Measurements from ENCODE around the gene SLC49A4. TPM values are rescaled to one million over a fixed set of nuclear protein-coding genes. Genes with fewer than 3 reads are reported as not detected.

Gene SLC49A4
- total RNA-seq, 4 donors from 2014 or later = 21.2 to 25.7 (median 24.1) TPM

- H3K36me3 ChIP-seq = no peaks in the 10 kb centered on the region
- H3K27me3 ChIP-seq = no peaks in the 10 kb centered on the region
- WGBS = 93% methylated on average over 11 of the region's 11 CpGs
- H3K4me1 ChIP-seq = peaks cover 0 to 26% (median 19%) of the 10 kb centered on the region in 4 donors
- TF ChIP-seq CTCF (IDR thresholded peaks at IDR 0.05) (no peak), POLR2AphosphoS5 (IDR thresholded peaks at IDR 0.05) (no peak), POLR2A (IDR thresholded peaks at IDR 0.05; ENCODE audit: low read depth) (no peak), EP300 (IDR thresholded peaks at IDR 0.05) (no peak)
- no peak overlapping the region for H3K27ac ChIP-seq (replicated peaks in 1 of 4)
- intact Hi-C loops (cut with DNase I) = loop anchor here (10.0 kb wide), 1 partner anchor 225 kb away; the partner anchor contains the start of genes DTX3L and PARP9
- DNase-seq (ENCODE audit: extremely low spot score) = no peak
- H3K9me3 ChIP-seq = no peaks in the 10 kb centered on the region
- H3K4me3 ChIP-seq = no peak overlapping the region
These were observed 5.1 kb upstream of the SLC49A4 start for GRCh38 chr3:122789585-122790273.

DNA sequence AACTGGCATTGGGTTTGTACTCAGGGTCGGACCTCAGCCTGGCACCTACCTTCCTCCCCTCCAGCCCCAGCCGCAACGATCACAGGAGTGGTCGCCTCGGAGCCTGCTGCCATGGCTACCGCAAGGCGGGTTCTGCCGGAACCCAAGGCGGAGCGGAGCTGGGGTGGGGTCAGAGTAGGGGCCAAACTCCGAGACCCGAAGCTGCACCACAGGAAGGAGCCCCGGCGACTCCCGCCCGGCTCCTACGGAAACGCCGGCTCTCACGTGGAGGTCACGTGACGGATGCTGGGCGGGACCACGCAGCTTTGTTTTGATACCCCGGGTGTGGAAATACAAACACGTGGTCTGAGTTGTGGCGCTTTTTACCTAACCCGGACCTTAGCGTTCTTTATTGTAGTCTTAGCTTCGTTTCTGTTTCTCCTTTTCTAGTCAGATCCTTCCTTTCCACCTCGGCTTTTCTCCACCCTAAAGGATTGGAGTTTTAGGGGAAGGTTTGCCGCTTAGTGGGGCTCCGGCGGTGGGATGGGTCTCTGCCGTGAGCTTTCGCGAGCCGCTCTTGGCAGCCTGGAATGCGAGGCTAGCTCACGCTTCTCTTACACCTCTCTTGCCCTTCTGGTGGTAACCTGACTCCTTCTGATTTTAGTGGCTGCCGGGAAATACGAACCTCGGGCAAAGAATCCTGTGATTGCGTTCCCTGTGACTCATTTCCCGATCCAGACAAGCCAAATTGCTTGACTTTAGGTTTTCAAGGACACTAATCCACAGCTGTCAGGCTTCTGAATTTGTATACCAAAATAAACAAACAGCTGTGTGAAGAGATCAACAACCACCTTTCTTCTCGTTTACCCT is 1.1 kb upstream of the SLC49A4 start, which contains the start of gene HSPBAP1:
Gene HSPBAP1, minus strand, starts transcription at position 264 of the 849 bp plus-strand sequence. Its CDS starts 151 bp downstream, at position 113.
- no peaks in the 10 kb centered on the region for H3K9me3 ChIP-seq
- H3K27me3 ChIP-seq = no peaks in the 10 kb centered on the region
- H3K36me3 ChIP-seq = no peaks in the 10 kb centered on the region
- peak; percentile 47 for TF ChIP-seq EP300 (IDR thresholded peaks at IDR 0.05)
- TF ChIP-seq CTCF (IDR thresholded peaks at IDR 0.05) = no peak
- TF ChIP-seq POLR2AphosphoS5 (IDR thresholded peaks at IDR 0.05) = peak; percentile 81 to 87
- TF ChIP-seq POLR2A (IDR thresholded peaks at IDR 0.05; ENCODE audit: low read depth) = peak; percentile 71
- peak within 1 kb of the TSS; percentile 89 to 98 (median 92) for H3K4me3 ChIP-seq
- intact Hi-C loops (cut with DNase I) = loop anchor here (10.0 kb wide), 1 partner anchor 229 kb away; the partner anchor contains the start of genes DTX3L and PARP9
- DNase-seq (ENCODE audit: extremely low spot score) = peak; percentile 99
- H3K27ac ChIP-seq (replicated peaks in 1 of 4) = peak within 1 kb of the TSS; percentile 97 to 98 (median 98)
- under 1% methylated on average over 30 of the region's 46 CpGs for WGBS
- H3K4me1 ChIP-seq = peaks cover 4 to 39% (median 36%) of the 10 kb centered on the region in 4 donors

- Histone ChIP-seq H3K9me3 (no peaks in the 10 kb centered on the region), H3K36me3 (no peaks in the 10 kb centered on the region), H3K27me3 (no peaks in the 10 kb centered on the region), H3K27ac (replicated peaks in 1 of 4) (peak overlapping the region; percentile 97 to 98 (median 98)), H3K4me1 (peaks cover 4 to 39% (median 36%) of the 10 kb centered on the region in 4 donors), H3K4me3 (peak overlapping the region; percentile 89 to 98 (median 92))
- TF ChIP-seq CTCF (IDR thresholded peaks at IDR 0.05) = no peak
- no peak for TF ChIP-seq POLR2A (IDR thresholded peaks at IDR 0.05; ENCODE audit: low read depth)
- no peak for TF ChIP-seq EP300 (IDR thresholded peaks at IDR 0.05)
- TF ChIP-seq POLR2AphosphoS5 (IDR thresholded peaks at IDR 0.05) = no peak
- DNase-seq (ENCODE audit: extremely low spot score) = no peak
- under 1% methylated on average over 6 of the region's 6 CpGs for WGBS
- intact Hi-C loops (cut with DNase I) = loop anchor here (10.0 kb wide), 1 partner anchor 230 kb away; the partner anchor contains the start of genes DTX3L and PARP9
These were observed 438 bp upstream of the SLC49A4 start for GRCh38 chr3:122794483-122794778.

DNA sequence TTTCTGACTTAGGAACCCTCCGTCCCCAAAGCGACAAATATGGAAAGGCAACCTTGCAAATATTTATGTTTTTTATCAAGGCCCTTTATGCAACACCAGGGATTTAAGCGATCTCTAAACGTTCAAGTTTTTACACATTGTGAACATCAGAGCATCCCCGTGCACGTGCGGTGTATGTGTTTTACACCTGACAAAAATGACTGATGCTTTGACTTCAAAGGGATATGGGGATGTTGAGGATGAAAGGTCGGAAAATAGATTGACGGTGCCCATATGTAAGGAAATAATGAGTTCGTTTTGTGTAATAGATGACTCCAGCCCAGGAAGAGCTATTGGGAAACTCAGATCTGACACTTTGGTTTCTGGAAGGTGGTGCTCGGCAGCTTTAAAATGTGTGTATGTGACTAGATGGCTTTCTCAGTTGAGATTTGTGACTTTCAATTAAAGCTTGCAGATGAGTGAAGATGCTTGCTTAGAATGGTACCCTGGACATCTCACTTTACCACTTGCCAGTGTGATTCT is 866 bp downstream of the SLC49A4 start:
- H3K36me3 ChIP-seq = no peaks in the 10 kb centered on the region
- 22% methylated on average over 11 of the region's 11 CpGs for WGBS
- H3K27me3 ChIP-seq = no peaks in the 10 kb centered on the region
- H3K27ac ChIP-seq (replicated peaks in 1 of 4) = peak overlapping the region; percentile 97 to 98 (median 98)
- intact Hi-C loops (cut with DNase I) = loop anchor here (10.0 kb wide), 1 partner anchor 231 kb away; the partner anchor contains the start of genes DTX3L and PARP9
- peak overlapping the region; percentile 89 to 98 (median 92) for H3K4me3 ChIP-seq
- peak in 1 of 2 donors; percentile 1 for TF ChIP-seq POLR2AphosphoS5 (IDR thresholded peaks at IDR 0.05)
- TF ChIP-seq POLR2A (IDR thresholded peaks at IDR 0.05; ENCODE audit: low read depth) = no peak
- TF ChIP-seq EP300 (IDR thresholded peaks at IDR 0.05) = no peak
- no peak for TF ChIP-seq CTCF (IDR thresholded peaks at IDR 0.05)
- DNase-seq (ENCODE audit: extremely low spot score) = no peak
- H3K9me3 ChIP-seq = no peaks in the 10 kb centered on the region
- peaks cover 4 to 39% (median 34%) of the 10 kb centered on the region in 4 donors for H3K4me1 ChIP-seq
